Endodermal cell (in vitro differentiated cells): Measurements from ENCODE around the gene CCR2. TPM values are rescaled to one million over a fixed set of nuclear protein-coding genes. Genes with fewer than 3 reads are reported as not detected.
"Not testable (repeated sequence)": the region's sequence is repeated elsewhere in the genome, so short reads cannot be mapped to it uniquely, and the experiment has no call there.

Experiments used
- DNase-seq: peaks from one replicate; pipeline ENCODE4 v3.0.0-alpha.2; 2017
- H3K27ac ChIP-seq: 2 replicates; pipeline ENCODE4 v1.5.1; 2013; ENCODE audit warnings: mild to moderate bottlenecking, low read depth, low read length, moderate library complexity
- H3K27me3 ChIP-seq: 2 replicates; pipeline ENCODE4 v1.6.1; 2013; ENCODE audit warnings: mild to moderate bottlenecking, low read length, moderate library complexity; ENCODE audit not compliant: insufficient read depth, control insufficient read depth, poor library complexity, severe bottlenecking
- H3K36me3 ChIP-seq: 2 replicates; pipeline ENCODE4 v1.7.0; 2013; ENCODE audit warnings: mild to moderate bottlenecking, low read length, moderate library complexity; ENCODE audit not compliant: control insufficient read depth, insufficient read depth
- H3K4me1 ChIP-seq: one replicate; pipeline ENCODE4 v1.7.0; 2013; ENCODE audit warnings: low read length; ENCODE audit not compliant: control insufficient read depth, insufficient read depth
- H3K4me3 ChIP-seq: 2 replicates; pipeline ENCODE4 v1.5.1; 2013; ENCODE audit warnings: mild to moderate bottlenecking, low read length, moderate library complexity
- H3K9ac ChIP-seq: 2 replicates; pipeline ENCODE4 v1.6.1; 2013; ENCODE audit warnings: mild to moderate bottlenecking, low read length, moderate library complexity; ENCODE audit not compliant: poor library complexity, severe bottlenecking; ENCODE audit errors: extremely low read depth
- H3K9me3 ChIP-seq: 2 replicates; pipeline ENCODE4 v1.6.1; 2013; ENCODE audit warnings: mild to moderate bottlenecking, low read length, moderate library complexity; ENCODE audit not compliant: control insufficient read depth
- H3K27ac Mint-ChIP-seq: 2 replicates; pipeline ENCODE4 v1.8.0; 2020; ENCODE audit warnings: mixed read lengths
- H3K27me3 Mint-ChIP-seq: 2 replicates; pipeline ENCODE4 v1.8.0; 2021; ENCODE audit warnings: mild to moderate bottlenecking, mixed read lengths; ENCODE audit not compliant: insufficient read depth
- H3K36me3 Mint-ChIP-seq: 2 replicates; pipeline ENCODE4 v1.8.0; 2020; ENCODE audit warnings: low read depth, mixed read lengths
- H3K4me1 Mint-ChIP-seq: 2 replicates; pipeline ENCODE4 v1.8.0; 2020; ENCODE audit warnings: mixed read lengths
- H3K4me3 Mint-ChIP-seq: 2 replicates; pipeline ENCODE4 v1.8.0; 2020; ENCODE audit warnings: mild to moderate bottlenecking, moderate library complexity, mixed read lengths
- H3K9me3 Mint-ChIP-seq: 2 replicates; pipeline ENCODE4 v1.8.0; 2020; ENCODE audit warnings: mild to moderate bottlenecking, mixed read lengths
- CTCF ChIP-seq: fragments of 200-600 bp; sonication (generic); conservative IDR thresholded peaks from 2 replicates; pipeline ENCODE4 v1.5.0; 2021; ENCODE audit warnings: antibody characterized with exemption, mild to moderate bottlenecking
- WGBS, 2 experiments: methylation state at CpG; one replicate each; pipeline versions ENCODE4 v1.1.5 to v1.1.7; 2013; ENCODE audit warnings: missing lambda C conversion rate in 2 of 2, mixed read lengths in 1 of 2; ENCODE audit not compliant: insufficient coverage in 1 of 2, insufficient read length in 1 of 2; 5-methylcytosine and 5-hydroxymethylcytosine counted together
- total RNA-seq, 2 donors: library from RNA; stranded (reverse); fragmentation: NEBNext Ultra II Directional in 1 of 2; extraction: Animal tissue kit (Norgen Biotek cat#: 25700) in 1 of 2; gene quantifications; 2 replicates in 1 of 2; 3 replicates in 1 of 2; pipeline ENCODE4 v1.2.1, GENCODE V29; 2021

CCR2 gene
- total RNA-seq, 2 donors from 2014 or later, result not detected

GRCh38 chr3:46401579-46401978 lies 47.7 kb downstream of the CCR2 start:
- no peak for TF ChIP-seq CTCF
- WGBS, 2 experiments, result 96% methylated on average over 2 of the region's 2 CpGs; no CpG with 5 or more reads in 1 of the 2 experiments
- H3K4me1 Mint-ChIP-seq, result no peaks in the 10 kb centered on the region
- H3K36me3 Mint-ChIP-seq, result no peaks in the 10 kb centered on the region
- Histone ChIP-seq H3K27me3 (no peaks in the 10 kb centered on the region), H3K4me1 (no peaks in the 10 kb centered on the region), H3K9me3 (peaks cover 4% of the 10 kb centered on the region), H3K4me3 (no peak overlapping the region), H3K36me3 (no peaks in the 10 kb centered on the region), H3K27ac (no peak overlapping the region), H3K9ac (no peak overlapping the region)
- peaks cover 5% of the 10 kb centered on the region for H3K9me3 Mint-ChIP-seq
- no peaks in the 10 kb centered on the region for H3K27me3 Mint-ChIP-seq
- DNase-seq, result no peak
- no peak overlapping the region for H3K4me3 Mint-ChIP-seq
- no peak overlapping the region for H3K27ac Mint-ChIP-seq

- H3K4me3 Mint-ChIP-seq, H3K9me3 ChIP-seq, DNase-seq, H3K4me1 Mint-ChIP-seq, H3K4me3 ChIP-seq, H3K9ac ChIP-seq, H3K27ac Mint-ChIP-seq, H3K9me3 Mint-ChIP-seq, H3K36me3 Mint-ChIP-seq, H3K4me1 ChIP-seq, H3K27me3 Mint-ChIP-seq, H3K27me3 ChIP-seq, H3K36me3 ChIP-seq, H3K27ac ChIP-seq: not testable (repeated sequence)
- WGBS, 2 experiments, result 92 to 100% methylated on average over 1 to 4 of the region's 4 CpGs
These were observed 49.0 kb downstream of the CCR2 start for GRCh38 chr3:46402902-46403301.

- no peak overlapping the region for H3K27ac Mint-ChIP-seq
- 89 to 93% methylated on average over 7 to 11 of the region's 11 CpGs for WGBS, 2 experiments
- Histone ChIP-seq H3K36me3 (no peaks in the 10 kb centered on the region), H3K4me3 (no peak overlapping the region), H3K9ac (no peak overlapping the region), H3K27me3 (no peaks in the 10 kb centered on the region), H3K9me3 (peaks cover 4% of the 10 kb centered on the region), H3K4me1 (no peaks in the 10 kb centered on the region), H3K27ac (no peak overlapping the region)
- H3K9me3 Mint-ChIP-seq, result peaks cover 5% of the 10 kb centered on the region
- no peaks in the 10 kb centered on the region for H3K36me3 Mint-ChIP-seq
- H3K4me3 Mint-ChIP-seq, result no peak overlapping the region
- H3K27me3 Mint-ChIP-seq, result no peaks in the 10 kb centered on the region
- H3K4me1 Mint-ChIP-seq, result no peaks in the 10 kb centered on the region
- no peak for DNase-seq
- no peak for TF ChIP-seq CTCF
These were observed 51.5 kb downstream of the CCR2 start for GRCh38 chr3:46405301-46406019.

GRCh38 chr3:46406443-46406787 lies 52.5 kb downstream of the CCR2 start:
- no peak overlapping the region for H3K4me3 Mint-ChIP-seq

More at GRCh38 chr3:46406443-46406787, 52.5 kb downstream of the CCR2 start:
- H3K9ac ChIP-seq, result no peak overlapping the region
- Mint-ChIP-seq H3K9me3 (peaks cover 5% of the 10 kb centered on the region), H3K36me3 (no peaks in the 10 kb centered on the region), H3K27me3 (no peaks in the 10 kb centered on the region), H3K27ac (no peak overlapping the region), H3K4me1 (no peaks in the 10 kb centered on the region)
- H3K36me3 ChIP-seq, result no peaks in the 10 kb centered on the region
- H3K27ac ChIP-seq, result no peak overlapping the region
- H3K4me3 ChIP-seq, result no peak overlapping the region
- no peaks in the 10 kb centered on the region for H3K27me3 ChIP-seq
- peaks cover 4% of the 10 kb centered on the region for H3K9me3 ChIP-seq
- H3K4me1 ChIP-seq, result no peaks in the 10 kb centered on the region
- no peak for DNase-seq
- WGBS, 2 experiments, result 86 to 97% methylated on average over 2 to 4 of the region's 4 CpGs
- TF ChIP-seq CTCF, result no peak
